Stimulated activated CD8-positive, alpha-beta memory T cell treated with anti-CD3 and anti-CD28 coated beads, Interleukin-2, amount 100 ng/mL, for 48 hours (primary cell): ENCODE results near the gene ZNF764.
"Not testable (repeated sequence)": the region's sequence is repeated elsewhere in the genome, so short reads cannot be mapped to it uniquely, and the experiment has no call there.

Experiments
- DNase-seq, 2 donors: peaks; one replicate each; pipeline ENCODE4 v3.0.0-alpha.2; 2020; ENCODE audit warnings: low read depth in 2 of 2

The ZNF764 gene

GRCh38 chr16:30557957-30558788, at the start of gene ZNF764:
TSS of gene ZNF764 (minus strand) at chr16:30558374. CDS start at chr16:30558182, 192 bp downstream.
- DNase-seq = peak; percentile 94

- DNase-seq = no peak
These were observed 47.8 kb upstream of the ZNF764 start for GRCh38 chr16:30606004-30606403.

GRCh38 chr16:30605158-30605557, 47.0 kb upstream of the ZNF764 start:
- no peak for DNase-seq

- no peak for DNase-seq
These were observed 46.3 kb upstream of the ZNF764 start for GRCh38 chr16:30604316-30604947.

- no peak for DNase-seq
These were observed 45.8 kb upstream of the ZNF764 start for GRCh38 chr16:30603945-30604315.

- no peak for DNase-seq
These were observed 44.6 kb upstream of the ZNF764 start for GRCh38 chr16:30602616-30603277.

GRCh38 chr16:30601966-30602365, 43.8 kb upstream of the ZNF764 start:
- no peak for DNase-seq

GRCh38 chr16:30600929-30601328, 42.8 kb upstream of the ZNF764 start:
- DNase-seq = no peak

- no peak for DNase-seq
These were observed 42.0 kb upstream of the ZNF764 start for GRCh38 chr16:30600215-30600614.

- no peak for DNase-seq
These were observed 34.7 kb upstream of the ZNF764 start for GRCh38 chr16:30592871-30593270.

GRCh38 chr16:30590869-30591268, 32.7 kb upstream of the ZNF764 start:
- DNase-seq = not testable (repeated sequence)

GRCh38 chr16:30589582-30589981, 31.4 kb upstream of the ZNF764 start:
- not testable (repeated sequence) for DNase-seq

GRCh38 chr16:30588651-30589050, 30.5 kb upstream of the ZNF764 start:
- no peak for DNase-seq

GRCh38 chr16:30585400-30586191, 27.4 kb upstream of the ZNF764 start, which contains the start of gene ZNF785:
TSS of gene ZNF785 (minus strand) at chr16:30585697. CDS start at chr16:30585611, 86 bp downstream.
- DNase-seq = peak; percentile 76 to 86

GRCh38 chr16:30585022-30585399, 26.8 kb upstream of the ZNF764 start:
- DNase-seq = peak in 1 of 2 donors; percentile 18

GRCh38 chr16:30582611-30583340, 24.6 kb upstream of the ZNF764 start:
- DNase-seq = no peak

GRCh38 chr16:30581457-30581856, 23.3 kb upstream of the ZNF764 start:
- no peak for DNase-seq

GRCh38 chr16:30574678-30575077, 16.5 kb upstream of the ZNF764 start:
- DNase-seq = no peak

GRCh38 chr16:30571445-30572322, 13.5 kb upstream of the ZNF764 start, which contains the start of gene ZNF688:
TSS of gene ZNF688 (minus strand) at chr16:30571714. CDS start at chr16:30571629, 85 bp downstream.
- peak; percentile 84 to 89 for DNase-seq
